ENCODE measurements around the gene CADPS. TPM values are rescaled to one million over a fixed set of nuclear protein-coding genes. Genes with fewer than 3 reads are reported as not detected.

Gene CADPS
- total RNA-seq, 1 experiment from 2014 or later = not detected

GRCh38 chr3:62375655-62376453 lies 499.4 kb downstream of the CADPS start:
- Mint-ChIP-seq H3K27me3 (ENCODE audit: unreplicated experiment) (peaks cover 62% of the 10 kb centered on the region), H3K4me3 (ENCODE audit: low read depth, unreplicated experiment) (no peak overlapping the region), H3K4me1 (ENCODE audit: low read depth, unreplicated experiment) (no peaks in the 10 kb centered on the region), H3K9me3 (ENCODE audit: low read depth, unreplicated experiment) (no peaks in the 10 kb centered on the region), H3K27ac (ENCODE audit: unreplicated experiment) (no peak overlapping the region), H3K36me3 (ENCODE audit: insufficient read depth, unreplicated experiment) (no peaks in the 10 kb centered on the region)
- intact Hi-C loops (cut with micrococcal nuclease; ENCODE audit: unreplicated experiment) = no loop called here
- CTCF ChIA-PET = no interaction called here
- no TSS peak for BruUV-seq (replicated peaks)
- DNase-seq = no peak
- TF ChIP-seq CTCF (IDR thresholded peaks at IDR 0.05; ENCODE audit: unreplicated experiment) = no peak

DNA sequence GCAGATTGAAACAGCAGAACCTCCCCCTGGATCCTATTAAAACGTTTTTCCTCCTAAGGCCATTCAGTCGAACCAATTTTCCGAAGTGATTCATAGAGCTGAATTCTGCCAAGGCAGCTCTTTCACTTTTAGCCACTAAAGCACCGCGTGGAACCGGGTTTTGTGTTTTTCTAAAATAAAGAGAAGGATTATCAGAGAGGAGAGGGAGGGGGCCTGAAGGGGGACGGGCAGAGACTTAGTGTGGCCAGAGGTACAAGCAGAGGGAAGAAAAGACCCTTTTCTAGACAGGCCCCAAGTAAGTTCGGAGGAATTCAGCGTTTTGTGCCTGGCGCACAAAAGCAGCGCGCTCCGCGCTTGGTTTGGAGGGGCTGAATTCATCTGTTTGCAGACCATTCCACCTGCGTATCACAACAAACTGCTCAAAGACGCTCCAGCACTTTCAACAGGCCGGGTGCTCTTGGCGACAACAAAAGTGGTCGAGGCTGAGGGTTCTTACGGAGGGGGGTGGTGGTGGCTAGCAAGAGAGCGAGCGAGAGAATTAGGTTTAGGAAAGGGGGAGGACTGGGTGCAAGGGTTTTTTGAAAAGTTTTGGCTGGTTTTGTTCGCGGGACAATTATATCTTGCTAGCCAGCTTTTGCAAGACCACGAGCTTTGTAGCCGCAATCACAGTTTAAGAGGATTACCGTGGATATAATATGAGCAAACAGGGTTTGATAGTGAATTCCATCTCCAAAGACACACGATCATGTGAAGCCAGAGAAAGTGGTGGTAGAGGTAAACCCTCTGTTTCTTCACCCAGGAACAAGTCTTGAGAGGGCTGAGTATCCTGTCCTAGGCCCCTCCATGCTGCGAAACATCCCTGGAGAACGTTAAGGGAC lies 500.6 kb downstream of the CADPS start:
- TF ChIP-seq CTCF (IDR thresholded peaks at IDR 0.05; ENCODE audit: unreplicated experiment) = no peak
- H3K27me3 Mint-ChIP-seq (ENCODE audit: unreplicated experiment) = peaks cover 51% of the 10 kb centered on the region
- no peaks in the 10 kb centered on the region for H3K4me1 Mint-ChIP-seq (ENCODE audit: low read depth, unreplicated experiment)
- H3K36me3 Mint-ChIP-seq (ENCODE audit: insufficient read depth, unreplicated experiment) = no peaks in the 10 kb centered on the region
- intact Hi-C loops (cut with micrococcal nuclease; ENCODE audit: unreplicated experiment) = no loop called here
- no peaks in the 10 kb centered on the region for H3K9me3 Mint-ChIP-seq (ENCODE audit: low read depth, unreplicated experiment)
- no peak for DNase-seq
- no TSS peak for BruUV-seq (replicated peaks)
- no peak overlapping the region for H3K4me3 Mint-ChIP-seq (ENCODE audit: low read depth, unreplicated experiment)
- H3K27ac Mint-ChIP-seq (ENCODE audit: unreplicated experiment) = no peak overlapping the region
- CTCF ChIA-PET = interaction anchor here (0.6 kb wide), 1 partner anchor 992 kb away, joined by 3 read pairs; no protein-coding TSS in a partner anchor

DNA sequence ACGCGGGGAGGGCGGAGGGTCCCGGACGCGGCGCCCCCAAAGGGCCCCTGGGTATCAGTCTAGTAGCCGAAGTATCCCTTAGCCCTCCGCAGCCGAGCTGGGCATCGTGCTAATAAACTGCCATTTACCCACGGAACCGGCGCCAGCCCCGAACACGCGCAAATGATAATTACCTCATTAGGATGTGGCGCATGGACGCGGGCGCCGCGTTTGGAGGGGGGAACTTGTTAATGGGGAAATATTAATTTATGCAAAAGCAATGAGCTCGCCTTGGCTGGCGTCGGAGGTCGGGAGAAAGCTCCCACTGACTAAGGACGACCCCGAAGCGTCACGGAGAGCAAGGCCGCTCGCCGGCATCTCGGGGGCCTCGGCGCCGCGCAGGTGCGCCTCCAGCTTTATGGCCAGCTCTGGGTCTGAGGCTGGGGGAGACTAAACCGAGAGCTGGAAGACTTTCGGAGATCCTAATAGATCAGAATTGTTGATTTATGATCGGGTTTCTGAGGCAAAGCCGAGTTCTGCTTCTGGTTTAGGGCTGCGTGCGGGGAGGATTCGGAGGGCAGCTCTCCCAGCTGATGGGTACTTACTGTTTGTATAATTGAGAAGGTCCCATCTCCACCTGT lies 501.4 kb downstream of the CADPS start:
- Mint-ChIP-seq H3K9me3 (ENCODE audit: low read depth, unreplicated experiment) (no peaks in the 10 kb centered on the region), H3K27me3 (ENCODE audit: unreplicated experiment) (peaks cover 51% of the 10 kb centered on the region), H3K27ac (ENCODE audit: unreplicated experiment) (no peak overlapping the region), H3K36me3 (ENCODE audit: insufficient read depth, unreplicated experiment) (no peaks in the 10 kb centered on the region), H3K4me1 (ENCODE audit: low read depth, unreplicated experiment) (no peaks in the 10 kb centered on the region), H3K4me3 (ENCODE audit: low read depth, unreplicated experiment) (no peak overlapping the region)
- DNase-seq = no peak
- no TSS peak for BruUV-seq (replicated peaks)
- intact Hi-C loops (cut with micrococcal nuclease; ENCODE audit: unreplicated experiment) = no loop called here
- no peak for TF ChIP-seq CTCF (IDR thresholded peaks at IDR 0.05; ENCODE audit: unreplicated experiment)
- CTCF ChIA-PET = interaction anchor here (0.6 kb wide), 1 partner anchor 991 kb away, joined by 3 read pairs; no protein-coding TSS in a partner anchor

- no peaks in the 10 kb centered on the region for H3K36me3 Mint-ChIP-seq (ENCODE audit: insufficient read depth, unreplicated experiment)
- H3K27ac Mint-ChIP-seq (ENCODE audit: unreplicated experiment) = no peak within 1 kb of the TSS
- H3K27me3 Mint-ChIP-seq (ENCODE audit: unreplicated experiment) = peaks cover 56% of the 10 kb centered on the region
- no peaks in the 10 kb centered on the region for H3K4me1 Mint-ChIP-seq (ENCODE audit: low read depth, unreplicated experiment)
- CTCF ChIA-PET = no interaction called here
- DNase-seq = no peak
- BruUV-seq (replicated peaks) = no TSS peak
- intact Hi-C loops (cut with micrococcal nuclease; ENCODE audit: unreplicated experiment) = no loop called here
- peak within 1 kb of the TSS; percentile 58 for H3K4me3 Mint-ChIP-seq (ENCODE audit: low read depth, unreplicated experiment)
- TF ChIP-seq CTCF (IDR thresholded peaks at IDR 0.05; ENCODE audit: unreplicated experiment) = no peak
- H3K9me3 Mint-ChIP-seq (ENCODE audit: low read depth, unreplicated experiment) = no peaks in the 10 kb centered on the region
Measured at GRCh38 chr3:62373215-62373614, 502.0 kb downstream of the CADPS start, which contains the start of gene FEZF2. Gene FEZF2 (minus strand): TSS chr3:62373550. CDS start chr3:62372868, 682 bp downstream.
